T-cell (primary cell): Measurements from ENCODE around the gene ZBTB9. TPM values are rescaled to one million over a fixed set of nuclear protein-coding genes. Genes with fewer than 3 reads are reported as not detected.

ENCODE experiments used
- ATAC-seq, 4 experiments: fragments of 200-7000 bp in 3 of 4; fragments of 150-1000 bp in 1 of 4; cut with Tn5 transposase; replicated peaks in 1 of 4; 1 replicate in 3 of 4; 2 replicates in 1 of 4; pipeline ENCODE4 v1.10.0; 2021; ENCODE audit warnings: moderate library complexity in 3 of 4, mild to moderate bottlenecking in 2 of 4, moderate number of reproducible peaks in 1 of 4
- CTCF ChIA-PET, 2 donors: fragments of 300-600 bp; sonication (Branson Sonifier 250); formaldehyde crosslinking; loops; one replicate each; lab custom pipeline; 2022; ENCODE audit warnings: antibody characterized with exemption in 2 of 2; lab: Charles Lee
- POLR2A ChIA-PET, 2 donors: fragments of 300-600 bp; sonication (Branson Sonifier 250); formaldehyde crosslinking; loops; one replicate each; lab custom pipeline; 2022; ENCODE audit warnings: antibody characterized with exemption in 2 of 2; lab: Charles Lee
- DNase-seq, 35 experiments: peaks; one replicate each; pipeline versions ENCODE4 v3.0.0 to v3.0.0-alpha.2; 2013 to 2023
- H3K27ac ChIP-seq: one replicate; pipeline ENCODE4 v1.5.1; 2013; ENCODE audit warnings: low read length
- H3K27me3 ChIP-seq, 2 experiments: replicated peaks in 1 of 2; 1 replicate in 1 of 2; 2 replicates in 1 of 2; pipeline versions ENCODE4 v1.6.1 to v1.7.0; 2013; ENCODE audit warnings: low read length in 1 of 2, mixed read lengths in 1 of 2; ENCODE audit not compliant: control insufficient read depth in 2 of 2, insufficient read depth in 2 of 2; ENCODE audit errors: extremely low read depth in 1 of 2
- H3K36me3 ChIP-seq, 2 donors: 1 replicate in 1 of 2; 2 replicates in 1 of 2; pipeline versions ENCODE4 v1.6.1 to v1.7.0; 2013; ENCODE audit warnings: low read length in 1 of 2; ENCODE audit not compliant: control insufficient read depth in 2 of 2, insufficient read depth in 1 of 2; ENCODE audit errors: extremely low read depth in 1 of 2
- H3K4me1 ChIP-seq, 2 experiments: 1 replicate in 1 of 2; 2 replicates in 1 of 2; pipeline versions ENCODE4 v1.6.1 to v1.7.0; 2013; ENCODE audit warnings: low read length in 2 of 2, mixed read lengths in 1 of 2; ENCODE audit not compliant: insufficient read depth in 2 of 2, control insufficient read depth in 1 of 2; ENCODE audit errors: extremely low read depth in 1 of 2
- H3K4me3 ChIP-seq, 2 donors: 1 replicate in 1 of 2; 2 replicates in 1 of 2; pipeline versions ENCODE4 v1.5.1 to v1.7.0; 2013; ENCODE audit warnings: mild to moderate bottlenecking in 2 of 2, low read length in 1 of 2, moderate library complexity in 1 of 2; ENCODE audit not compliant: control insufficient read depth in 1 of 2; ENCODE audit errors: extremely low read depth in 1 of 2
- H3K9me3 ChIP-seq: 2 replicates; pipeline ENCODE4 v1.7.0; 2013
- H3K27ac Mint-ChIP-seq, 2 donors: one replicate each; pipeline ENCODE4 v1.8.0; 2020 to 2021; ENCODE audit warnings: mild to moderate bottlenecking in 2 of 2, mixed read lengths in 2 of 2
- H3K27me3 Mint-ChIP-seq, 2 donors: one replicate each; pipeline ENCODE4 v1.8.0; 2021 to 2022; ENCODE audit warnings: mixed read lengths in 2 of 2
- H3K36me3 Mint-ChIP-seq: one replicate; pipeline ENCODE4 v1.8.0; 2021; ENCODE audit warnings: mixed read lengths
- H3K4me1 Mint-ChIP-seq, 3 donors: one replicate each; pipeline ENCODE4 v1.8.0; 2020 to 2022; ENCODE audit warnings: mixed read lengths in 3 of 3, mild to moderate bottlenecking in 1 of 3
- H3K4me3 Mint-ChIP-seq, 3 donors: one replicate each; pipeline ENCODE4 v1.8.0; 2020 to 2022; ENCODE audit warnings: mild to moderate bottlenecking in 3 of 3, mixed read lengths in 3 of 3, moderate library complexity in 3 of 3
- H3K9me3 Mint-ChIP-seq, 3 donors: one replicate each; pipeline ENCODE4 v1.8.0; 2020 to 2022; ENCODE audit warnings: mixed read lengths in 3 of 3
- WGBS: methylation state at CpG from one replicate; pipeline ENCODE4 v1.1.5; 2013; ENCODE audit warnings: missing lambda C conversion rate; ENCODE audit not compliant: insufficient coverage; 5-methylcytosine and 5-hydroxymethylcytosine counted together
- total RNA-seq, 35 experiments: library from RNA in 6 of 35; stranded (reverse) in 6 of 35; fragments of 120-200 nt in 1 of 35; gene quantifications; one replicate each; pipeline versions ENCODE4 v1.2.1 to v1.2.4 and lab custom pipeline; 2013 to 2026

The ZBTB9 gene
- total RNA-seq, 5 donors from 2014 or later (not counting 1 experiment from before 2014, with no cell fraction given) = 3.9 to 12.6 (median 11.1) TPM

- H3K9me3 ChIP-seq = no peaks in the 10 kb centered on the region
- ATAC-seq (peak in 1 of 4 experiments; percentile 8), DNase-seq (peak in 2 of 35 experiments; percentile 12 to 27)
- H3K4me1 Mint-ChIP-seq = peaks cover 35 to 47% (median 46%) of the 10 kb centered on the region in 3 donors
- H3K36me3 ChIP-seq = peaks cover 7 to 20% of the 10 kb centered on the region in 2 donors
- no peaks in the 10 kb centered on the region for H3K9me3 Mint-ChIP-seq
- H3K36me3 Mint-ChIP-seq = peaks cover 28% of the 10 kb centered on the region
- peak overlapping the region; percentile 69 for H3K27ac ChIP-seq
- H3K27me3 ChIP-seq = no peaks in the 10 kb centered on the region
- POLR2A ChIA-PET = interaction anchor here in 1 of 2 donors (0.6 to 1.4 kb wide), 2 partner anchors 117 to 1182 kb away, joined by 4 to 6 read pairs; no protein-coding TSS in a partner anchor
- no peaks in the 10 kb centered on the region for H3K27me3 Mint-ChIP-seq
- WGBS = no CpG with 5 or more reads among the region's 12 CpGs
- H3K4me3 ChIP-seq = peak overlapping the region; percentile 92
- peak overlapping the region; percentile 84 to 97 for H3K27ac Mint-ChIP-seq
- CTCF ChIA-PET = interaction anchor here in 1 of 2 donors (0.6 to 2.4 kb wide), 4 partner anchors 23 to 1639 kb away, joined by 3 to 18 read pairs (median 4); partner anchors contain the start of gene CUTA
- H3K4me3 Mint-ChIP-seq = peak overlapping the region; percentile 88 to 96 (median 91)
- peaks cover 10 to 37% of the 10 kb centered on the region in 2 experiments for H3K4me1 ChIP-seq
Measured at GRCh38 chr6:33453393-33454008, 875 bp upstream of the ZBTB9 start.

- WGBS = 66% methylated on average over 14 of the region's 16 CpGs
- peak overlapping the region; percentile 69 for H3K27ac ChIP-seq
Measured at GRCh38 chr6:33455051-33455450, 675 bp downstream of the ZBTB9 start.

GRCh38 chr6:33456156-33456555 lies 1.8 kb downstream of the ZBTB9 start:
- peaks cover 10 to 37% of the 10 kb centered on the region in 2 experiments for H3K4me1 ChIP-seq
- no peaks in the 10 kb centered on the region for H3K9me3 Mint-ChIP-seq
- DNase-seq (no peak), ATAC-seq (no peak)
- no peaks in the 10 kb centered on the region for H3K27me3 Mint-ChIP-seq
- peaks cover 24% of the 10 kb centered on the region for H3K36me3 Mint-ChIP-seq
- peaks cover 35 to 42% (median 39%) of the 10 kb centered on the region in 3 donors for H3K4me1 Mint-ChIP-seq
- no peak overlapping the region for H3K27ac Mint-ChIP-seq
- H3K27ac ChIP-seq = no peak overlapping the region
- 99% methylated on average over 12 of the region's 12 CpGs for WGBS
- H3K36me3 ChIP-seq = peaks cover 5 to 14% of the 10 kb centered on the region in 2 donors
- CTCF ChIA-PET = no interaction called here
- no peaks in the 10 kb centered on the region for H3K27me3 ChIP-seq
- no peak overlapping the region for H3K4me3 ChIP-seq
- H3K4me3 Mint-ChIP-seq = peak overlapping the region; percentile 25 to 91 (median 61)
- no peaks in the 10 kb centered on the region for H3K9me3 ChIP-seq
- POLR2A ChIA-PET = interaction anchor here in 1 of 2 donors (0.5 to 1.2 kb wide), 2 partner anchors 119 to 124 kb away, joined by 3 read pairs; partner anchors contain the start of gene BAK1

More at GRCh38 chr6:33455051-33455450, 675 bp downstream of the ZBTB9 start:
- Histone ChIP-seq H3K9me3 (no peaks in the 10 kb centered on the region), H3K36me3 (peaks cover 5 to 14% of the 10 kb centered on the region in 2 donors), H3K27me3 (no peaks in the 10 kb centered on the region), H3K4me1 (peaks cover 10 to 37% of the 10 kb centered on the region in 2 experiments), H3K4me3 (peak overlapping the region; percentile 92)
- ATAC-seq (no peak), DNase-seq (no peak)
- H3K36me3 Mint-ChIP-seq = peaks cover 24% of the 10 kb centered on the region
- H3K4me1 Mint-ChIP-seq = peaks cover 35 to 42% (median 39%) of the 10 kb centered on the region in 3 donors
- H3K9me3 Mint-ChIP-seq = no peaks in the 10 kb centered on the region
- peak overlapping the region; percentile 88 to 96 (median 91) for H3K4me3 Mint-ChIP-seq
- peak overlapping the region; percentile 84 to 97 for H3K27ac Mint-ChIP-seq
- POLR2A ChIA-PET = interaction anchor here (0.6 to 1.4 kb wide), 4 partner anchors 24 to 125 kb away, joined by 3 to 6 read pairs (median 5); partner anchors contain the start of gene BAK1 (in 1 of the 2)
- CTCF ChIA-PET = interaction anchor here (0.9 to 2.4 kb wide), 3 partner anchors 24 to 206 kb away, joined by 3 to 18 read pairs (median 5); partner anchors contain the start of gene BAK1 (in 1 of the 2)
- no peaks in the 10 kb centered on the region for H3K27me3 Mint-ChIP-seq

GRCh38 chr6:33458676-33459075 lies 4.3 kb downstream of the ZBTB9 start:
- no peak for DNase-seq
- WGBS = no CpG with 5 or more reads among the region's 3 CpGs
- peaks cover 22 to 28% (median 27%) of the 10 kb centered on the region in 3 donors for H3K4me1 Mint-ChIP-seq
- H3K36me3 ChIP-seq = peaks cover 5 to 14% of the 10 kb centered on the region in 2 donors
- H3K27me3 Mint-ChIP-seq = peaks cover 0 to 2% of the 10 kb centered on the region in 2 donors
- H3K9me3 Mint-ChIP-seq = no peaks in the 10 kb centered on the region
- H3K9me3 ChIP-seq = no peaks in the 10 kb centered on the region
- POLR2A ChIA-PET = no interaction called here
- H3K4me3 ChIP-seq = no peak overlapping the region
- H3K4me1 ChIP-seq = peaks cover 5 to 19% of the 10 kb centered on the region in 2 experiments
- H3K27me3 ChIP-seq = no peaks in the 10 kb centered on the region
- H3K36me3 Mint-ChIP-seq = peaks cover 24% of the 10 kb centered on the region
- H3K4me3 Mint-ChIP-seq = no peak overlapping the region
- no peak for ATAC-seq
- H3K27ac ChIP-seq = no peak overlapping the region
- CTCF ChIA-PET = no interaction called here
- no peak overlapping the region for H3K27ac Mint-ChIP-seq

GRCh38 chr6:33459226-33459625 lies 4.8 kb downstream of the ZBTB9 start:
- Mint-ChIP-seq H3K27me3 (peaks cover 0 to 2% of the 10 kb centered on the region in 2 donors), H3K9me3 (no peaks in the 10 kb centered on the region), H3K27ac (no peak overlapping the region), H3K36me3 (peaks cover 24% of the 10 kb centered on the region), H3K4me1 (peaks cover 18 to 24% (median 22%) of the 10 kb centered on the region in 3 donors), H3K4me3 (no peak overlapping the region)
- Histone ChIP-seq H3K9me3 (no peaks in the 10 kb centered on the region), H3K27me3 (no peaks in the 10 kb centered on the region), H3K36me3 (peaks cover 5 to 14% of the 10 kb centered on the region in 2 donors), H3K4me1 (peaks cover 5 to 15% of the 10 kb centered on the region in 2 experiments), H3K27ac (no peak overlapping the region), H3K4me3 (no peak overlapping the region)
- ChIA-PET POLR2A (no interaction called here), CTCF (no interaction called here)
- DNase-seq (no peak), ATAC-seq (no peak)
- no CpG with 5 or more reads among the region's 2 CpGs for WGBS

GRCh38 chr6:33466075-33466735 lies 11.8 kb downstream of the ZBTB9 start:
- WGBS = 97% methylated on average over 4 of the region's 4 CpGs
- peaks cover 0 to 5% of the 10 kb centered on the region in 2 experiments for H3K27me3 ChIP-seq
- Mint-ChIP-seq H3K9me3 (no peaks in the 10 kb centered on the region), H3K36me3 (no peaks in the 10 kb centered on the region), H3K4me1 (no peaks in the 10 kb centered on the region), H3K27me3 (peaks cover 0 to 2% of the 10 kb centered on the region in 2 donors), H3K4me3 (no peak overlapping the region), H3K27ac (no peak overlapping the region)
- CTCF ChIA-PET = no interaction called here
- POLR2A ChIA-PET = no interaction called here
- H3K27ac ChIP-seq = no peak overlapping the region
- no peaks in the 10 kb centered on the region for H3K36me3 ChIP-seq
- no peak for ATAC-seq
- no peak for DNase-seq
- no peaks in the 10 kb centered on the region for H3K4me1 ChIP-seq
- no peaks in the 10 kb centered on the region for H3K9me3 ChIP-seq
- no peak overlapping the region for H3K4me3 ChIP-seq
